HG03066 (cell line): Measurements from ENCODE around the gene PEX14.

ENCODE experiments used
- ATAC-seq: cut with Tn5 transposase; IDR thresholded peaks from one replicate; pipeline ENCODE4 v1.9.1; 2021; ENCODE audit warnings: low read depth; ENCODE audit not compliant: unreplicated experiment

The PEX14 gene

GRCh38 chr1:10515301-10515975 is 40.7 kb downstream of the PEX14 start:
- ATAC-seq, result no peak

GRCh38 chr1:10515976-10516750 is 41.4 kb downstream of the PEX14 start:
- no peak for ATAC-seq

GRCh38 chr1:10516925-10517676 is 42.4 kb downstream of the PEX14 start:
- no peak for ATAC-seq

GRCh38 chr1:10517677-10517982 is 42.9 kb downstream of the PEX14 start:
- ATAC-seq, result no peak

- ATAC-seq, result no peak
These were observed 44.3 kb downstream of the PEX14 start for GRCh38 chr1:10519016-10519417.

GRCh38 chr1:10520497-10520896 is 45.7 kb downstream of the PEX14 start:
- no peak for ATAC-seq

GRCh38 chr1:10520952-10521351 is 46.2 kb downstream of the PEX14 start:
- no peak for ATAC-seq

GRCh38 chr1:10521537-10522157 is 46.9 kb downstream of the PEX14 start:
- no peak for ATAC-seq

GRCh38 chr1:10522322-10522860 is 47.6 kb downstream of the PEX14 start:
- no peak for ATAC-seq

GRCh38 chr1:10525208-10525607 is 50.5 kb downstream of the PEX14 start:
- no peak for ATAC-seq

GRCh38 chr1:10528066-10529014 is 53.6 kb downstream of the PEX14 start:
- no peak for ATAC-seq

- no peak for ATAC-seq
These were observed 54.3 kb downstream of the PEX14 start for GRCh38 chr1:10529091-10529490.

GRCh38 chr1:10529765-10530164 is 55.0 kb downstream of the PEX14 start:
- ATAC-seq, result no peak

GRCh38 chr1:10530281-10530740 is 55.6 kb downstream of the PEX14 start:
- ATAC-seq, result no peak

- no peak for ATAC-seq
These were observed 56.2 kb downstream of the PEX14 start for GRCh38 chr1:10530756-10531495.

- no peak for ATAC-seq
These were observed 57.6 kb downstream of the PEX14 start for GRCh38 chr1:10532362-10532761.

- no peak for ATAC-seq
These were observed 59.8 kb downstream of the PEX14 start for GRCh38 chr1:10534519-10534918.

GRCh38 chr1:10536133-10536770 is 61.5 kb downstream of the PEX14 start:
- ATAC-seq, result no peak
